DOHH2 (cell line): ENCODE measurements around the gene PRDM16.

Experiments
- CTCF ChIP-seq: fragments of 200-600 bp; sonication (generic); IDR thresholded peaks from one replicate; pipeline ENCODE4 v1.5.1; 2014; ENCODE audit warnings: antibody characterized with exemption, mild to moderate bottlenecking, low read depth, low read length; ENCODE audit not compliant: poor library complexity, severe bottlenecking
- EZH2phosphoT487 ChIP-seq: fragments of 200-600 bp; sonication (generic); IDR thresholded peaks from 2 replicates; pipeline ENCODE4 v1.6.1; 2017; ENCODE audit warnings: borderline replicate concordance, mild to moderate bottlenecking, antibody characterized with exemption, low read length, moderate library complexity, mixed read lengths

DNA sequence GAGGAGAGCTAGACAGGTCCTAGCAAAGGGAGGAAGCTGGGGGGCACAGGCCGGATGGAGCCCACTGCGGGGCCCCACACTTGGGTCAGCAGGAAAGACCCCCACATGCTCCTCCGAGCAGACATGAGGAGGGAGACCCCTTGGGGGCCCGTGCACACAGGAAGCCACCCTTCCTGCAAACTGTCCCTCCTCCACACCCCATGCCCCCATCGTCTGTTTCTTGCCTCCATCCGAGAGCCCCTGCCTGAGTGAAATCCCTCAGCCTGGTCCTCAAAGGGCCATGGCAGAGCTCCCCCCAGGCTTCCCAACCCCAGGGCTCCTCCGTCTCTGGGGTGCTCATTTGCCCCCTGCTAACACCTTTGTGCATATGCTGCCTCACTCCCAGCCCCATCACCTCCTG lies 168.0 kb downstream of the PRDM16 start:
- TF ChIP-seq CTCF (no peak), EZH2phosphoT487 (no peak)
